ENCODE results near the gene ZSCAN20. TPM values are rescaled to one million over a fixed set of nuclear protein-coding genes. Genes with fewer than 3 reads are reported as not detected.

The ZSCAN20 gene
- polyA plus RNA-seq (2013, experiment 1 of 2), result 2.0 TPM
- 2.0 TPM for polyA plus RNA-seq (2013, experiment 2 of 2)

GRCh38 chr1:33472269-33472980 is at the start of gene ZSCAN20:
TSS of gene ZSCAN20 (plus strand) at chr1:33472645. CDS start at chr1:33479289, 6,644 bp downstream.
- H3K9me3 ChIP-seq (ENCODE audit: insufficient read depth, low read depth, low read length), result no peaks in the 10 kb centered on the region
- 2% methylated on average over 38 of the region's 38 CpGs for WGBS
- H3K9ac ChIP-seq (ENCODE audit: low read depth, low read length), result peak within 1 kb of the TSS; percentile 63; the same call in 1 of the 2 replicates
- H3K4me1 ChIP-seq (ENCODE audit: insufficient read depth, low read length), result peaks cover 9% of the 10 kb centered on the region
- no peaks in the 10 kb centered on the region for H3K36me3 ChIP-seq (ENCODE audit: insufficient read depth, low read length)
- no peak within 1 kb of the TSS for H3K27ac ChIP-seq (ENCODE audit: low read depth, low read length)
- no peaks in the 10 kb centered on the region for H3K27me3 ChIP-seq (ENCODE audit: insufficient read depth, low read length)
- H3K4me3 ChIP-seq (ENCODE audit: low read length), result peak within 1 kb of the TSS; percentile 71

DNA sequence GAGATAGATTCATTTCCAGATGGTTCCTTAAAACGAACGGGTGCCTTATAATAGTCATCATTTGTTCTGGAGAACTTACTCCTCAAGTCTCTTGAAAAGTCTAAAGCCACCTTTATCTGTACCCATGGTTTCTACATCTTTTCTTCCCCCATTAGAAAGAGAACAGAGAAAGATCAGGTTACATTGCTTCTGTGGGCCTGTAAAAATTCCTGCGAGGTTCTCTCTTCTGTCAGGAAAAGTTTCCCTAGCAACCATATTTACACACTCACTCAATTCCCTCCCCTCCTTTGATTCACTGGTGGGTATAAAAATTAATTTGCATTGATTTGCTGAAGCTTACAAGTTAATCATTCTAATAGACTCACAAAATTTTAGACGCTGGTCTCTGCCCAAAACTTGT is 48.2 kb upstream of the ZSCAN20 start:
- Histone ChIP-seq H3K27me3 (ENCODE audit: insufficient read depth, low read length) (peaks cover 3% of the 10 kb centered on the region; the same call in 1 of the 2 replicates), H3K4me3 (ENCODE audit: low read length) (peak overlapping the region; percentile 4; the same call in 1 of the 2 replicates), H3K9me3 (ENCODE audit: insufficient read depth, low read depth, low read length) (no peaks in the 10 kb centered on the region), H3K4me1 (ENCODE audit: insufficient read depth, low read length) (peaks cover 41% of the 10 kb centered on the region), H3K9ac (ENCODE audit: low read depth, low read length) (no peak overlapping the region), H3K36me3 (ENCODE audit: insufficient read depth, low read length) (no peaks in the 10 kb centered on the region), H3K27ac (ENCODE audit: low read depth, low read length) (no peak overlapping the region; the same call in 1 of the 2 replicates)
- 43% methylated on average over 4 of the region's 4 CpGs for WGBS

DNA sequence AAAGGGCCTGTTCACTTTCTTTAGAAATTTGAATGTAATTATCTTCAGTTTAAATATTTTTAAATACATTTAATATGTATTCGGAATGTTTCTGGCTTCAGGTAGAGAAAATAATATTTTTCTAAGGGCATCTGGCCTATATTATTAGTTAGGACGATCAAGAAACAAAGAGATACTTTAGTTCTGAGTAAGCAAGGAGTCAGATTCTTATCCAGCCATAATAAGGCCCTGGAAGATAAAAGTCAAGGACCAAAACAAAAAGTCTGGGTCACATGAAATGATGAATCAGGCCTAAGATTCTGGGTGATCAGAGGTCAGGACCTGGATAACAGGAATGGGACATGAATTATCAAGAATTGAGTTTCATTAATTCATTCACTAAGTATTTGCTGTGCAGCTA is 47.8 kb upstream of the ZSCAN20 start:
- Histone ChIP-seq H3K9ac (ENCODE audit: low read depth, low read length) (no peak overlapping the region), H3K36me3 (ENCODE audit: insufficient read depth, low read length) (no peaks in the 10 kb centered on the region), H3K4me3 (ENCODE audit: low read length) (no peak overlapping the region; the same call in 1 of the 2 replicates), H3K9me3 (ENCODE audit: insufficient read depth, low read depth, low read length) (no peaks in the 10 kb centered on the region), H3K27me3 (ENCODE audit: insufficient read depth, low read length) (peaks cover 7% of the 10 kb centered on the region), H3K27ac (ENCODE audit: low read depth, low read length) (no peak overlapping the region; the same call in 1 of the 2 replicates), H3K4me1 (ENCODE audit: insufficient read depth, low read length) (peaks cover 45% of the 10 kb centered on the region)
- WGBS, result 79% methylated on average over 2 of the region's 2 CpGs

- Histone ChIP-seq H3K4me3 (ENCODE audit: low read length) (no peak overlapping the region), H3K36me3 (ENCODE audit: insufficient read depth, low read length) (no peaks in the 10 kb centered on the region), H3K4me1 (ENCODE audit: insufficient read depth, low read length) (peaks cover 48% of the 10 kb centered on the region), H3K9ac (ENCODE audit: low read depth, low read length) (no peak overlapping the region), H3K27me3 (ENCODE audit: insufficient read depth, low read length) (peaks cover 13% of the 10 kb centered on the region), H3K27ac (ENCODE audit: low read depth, low read length) (no peak overlapping the region), H3K9me3 (ENCODE audit: insufficient read depth, low read depth, low read length) (no peaks in the 10 kb centered on the region)
- 92% methylated on average over 2 of the region's 2 CpGs for WGBS
Measured at GRCh38 chr1:33425900-33426299, 46.5 kb upstream of the ZSCAN20 start.

GRCh38 chr1:33426916-33427315 is 45.5 kb upstream of the ZSCAN20 start:
- Histone ChIP-seq H3K9ac (ENCODE audit: low read depth, low read length) (no peak overlapping the region), H3K27me3 (ENCODE audit: insufficient read depth, low read length) (peaks cover 18% of the 10 kb centered on the region), H3K27ac (ENCODE audit: low read depth, low read length) (no peak overlapping the region), H3K4me1 (ENCODE audit: insufficient read depth, low read length) (peaks cover 39% of the 10 kb centered on the region), H3K36me3 (ENCODE audit: insufficient read depth, low read length) (no peaks in the 10 kb centered on the region), H3K4me3 (ENCODE audit: low read length) (no peak overlapping the region), H3K9me3 (ENCODE audit: insufficient read depth, low read depth, low read length) (no peaks in the 10 kb centered on the region)
- WGBS, result 88% methylated on average over 3 of the region's 3 CpGs

DNA sequence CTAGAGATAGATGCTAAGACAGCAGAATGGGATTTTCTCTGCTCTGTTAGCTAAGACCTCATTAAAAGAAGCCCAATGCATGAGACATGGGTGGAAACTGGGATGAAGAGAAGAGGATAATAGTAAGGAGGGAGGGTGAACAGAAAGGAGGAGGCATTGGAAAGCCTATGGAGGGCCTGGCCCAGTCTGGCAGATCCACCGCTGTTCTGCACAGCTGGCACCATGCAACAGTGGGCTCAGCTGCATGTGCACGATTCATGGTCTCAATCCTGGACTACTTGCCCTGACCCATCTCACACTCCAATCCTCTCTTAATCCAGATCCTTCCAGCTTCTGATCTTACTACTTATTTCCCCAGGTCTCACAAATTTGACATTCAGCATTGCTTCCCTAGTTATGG is 43.8 kb upstream of the ZSCAN20 start:
- Histone ChIP-seq H3K4me3 (ENCODE audit: low read length) (peak overlapping the region; percentile 85; the same call in 1 of the 2 replicates), H3K36me3 (ENCODE audit: insufficient read depth, low read length) (no peaks in the 10 kb centered on the region), H3K9me3 (ENCODE audit: insufficient read depth, low read depth, low read length) (no peaks in the 10 kb centered on the region), H3K27ac (ENCODE audit: low read depth, low read length) (no peak overlapping the region), H3K4me1 (ENCODE audit: insufficient read depth, low read length) (peaks cover 40% of the 10 kb centered on the region), H3K27me3 (ENCODE audit: insufficient read depth, low read length) (peaks cover 20% of the 10 kb centered on the region), H3K9ac (ENCODE audit: low read depth, low read length) (no peak overlapping the region)
- WGBS, result 93% methylated on average over 2 of the region's 2 CpGs

DNA sequence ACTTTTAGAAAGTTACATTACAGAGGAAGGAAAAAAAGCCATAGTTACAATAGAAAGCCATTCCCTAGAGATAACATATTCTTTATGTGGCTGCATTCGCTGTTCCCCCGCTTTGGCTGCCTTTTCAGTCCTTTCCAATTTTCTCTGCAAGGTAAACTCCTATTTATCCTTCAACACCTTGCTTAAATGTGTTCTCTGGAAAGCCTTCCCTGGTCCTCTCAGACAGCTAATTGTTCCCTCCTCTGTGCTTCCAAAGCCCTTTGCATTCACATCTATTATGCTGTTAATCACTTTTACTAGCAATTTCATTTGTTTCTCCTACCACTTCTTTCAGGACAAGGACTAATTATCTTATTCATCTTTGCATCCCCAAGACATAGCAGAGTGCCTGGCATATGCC is 43.1 kb upstream of the ZSCAN20 start:
- Histone ChIP-seq H3K9ac (ENCODE audit: low read depth, low read length) (no peak overlapping the region), H3K9me3 (ENCODE audit: insufficient read depth, low read depth, low read length) (no peaks in the 10 kb centered on the region), H3K27ac (ENCODE audit: low read depth, low read length) (no peak overlapping the region), H3K36me3 (ENCODE audit: insufficient read depth, low read length) (no peaks in the 10 kb centered on the region), H3K27me3 (ENCODE audit: insufficient read depth, low read length) (peaks cover 20% of the 10 kb centered on the region), H3K4me1 (ENCODE audit: insufficient read depth, low read length) (peaks cover 38% of the 10 kb centered on the region), H3K4me3 (ENCODE audit: low read length) (peak overlapping the region; percentile 85)
- WGBS, result 42% methylated on average over 2 of the region's 2 CpGs

DNA sequence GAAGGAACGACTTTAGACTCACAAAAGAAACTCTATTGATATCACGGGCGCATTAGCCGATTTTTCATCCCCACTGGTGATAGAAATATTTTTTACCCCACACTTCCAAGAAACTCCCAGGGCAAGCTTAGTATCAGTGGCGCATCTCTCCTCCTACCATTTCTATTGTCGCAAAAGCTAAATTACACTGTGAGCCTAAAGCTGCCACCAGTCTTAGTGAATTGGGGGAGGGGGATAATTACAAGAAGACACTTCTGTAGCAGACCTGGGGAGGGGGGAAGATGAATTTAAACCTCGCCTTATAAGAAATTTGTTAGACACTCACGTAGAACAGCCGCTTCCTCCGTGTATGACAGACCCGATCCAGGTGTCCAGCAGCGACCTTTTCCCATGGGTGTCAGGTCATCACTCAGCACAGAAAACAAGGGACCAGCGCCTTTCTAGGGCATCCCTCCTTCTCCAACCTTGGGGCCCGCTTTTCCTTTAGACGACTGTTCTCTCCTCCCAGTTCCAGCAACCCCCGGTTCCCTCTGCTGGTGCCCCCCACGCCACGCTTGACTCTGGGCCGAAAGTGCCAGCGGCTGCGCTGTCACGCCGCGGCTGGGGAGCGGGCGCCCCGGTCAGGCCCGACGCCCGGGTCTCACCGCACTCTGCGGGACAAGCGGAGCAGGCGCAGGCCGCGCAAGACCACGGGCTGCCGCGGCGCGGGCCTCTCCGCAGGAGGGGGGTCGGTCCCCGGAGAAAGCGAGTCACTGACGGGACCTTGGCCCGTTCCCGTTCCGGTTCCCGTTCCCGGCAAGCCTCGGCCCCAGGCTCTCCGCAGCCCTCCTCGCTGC is 42.4 kb upstream of the ZSCAN20 start:
- Histone ChIP-seq H3K36me3 (ENCODE audit: insufficient read depth, low read length) (no peaks in the 10 kb centered on the region), H3K4me1 (ENCODE audit: insufficient read depth, low read length) (peaks cover 40% of the 10 kb centered on the region), H3K27ac (ENCODE audit: low read depth, low read length) (no peak overlapping the region), H3K4me3 (ENCODE audit: low read length) (peak overlapping the region; percentile 85), H3K9ac (ENCODE audit: low read depth, low read length) (peak overlapping the region; percentile 41; the same call in 1 of the 2 replicates), H3K27me3 (ENCODE audit: insufficient read depth, low read length) (peaks cover 20% of the 10 kb centered on the region), H3K9me3 (ENCODE audit: insufficient read depth, low read depth, low read length) (no peaks in the 10 kb centered on the region)
- WGBS, result 2% methylated on average over 54 of the region's 54 CpGs

DNA sequence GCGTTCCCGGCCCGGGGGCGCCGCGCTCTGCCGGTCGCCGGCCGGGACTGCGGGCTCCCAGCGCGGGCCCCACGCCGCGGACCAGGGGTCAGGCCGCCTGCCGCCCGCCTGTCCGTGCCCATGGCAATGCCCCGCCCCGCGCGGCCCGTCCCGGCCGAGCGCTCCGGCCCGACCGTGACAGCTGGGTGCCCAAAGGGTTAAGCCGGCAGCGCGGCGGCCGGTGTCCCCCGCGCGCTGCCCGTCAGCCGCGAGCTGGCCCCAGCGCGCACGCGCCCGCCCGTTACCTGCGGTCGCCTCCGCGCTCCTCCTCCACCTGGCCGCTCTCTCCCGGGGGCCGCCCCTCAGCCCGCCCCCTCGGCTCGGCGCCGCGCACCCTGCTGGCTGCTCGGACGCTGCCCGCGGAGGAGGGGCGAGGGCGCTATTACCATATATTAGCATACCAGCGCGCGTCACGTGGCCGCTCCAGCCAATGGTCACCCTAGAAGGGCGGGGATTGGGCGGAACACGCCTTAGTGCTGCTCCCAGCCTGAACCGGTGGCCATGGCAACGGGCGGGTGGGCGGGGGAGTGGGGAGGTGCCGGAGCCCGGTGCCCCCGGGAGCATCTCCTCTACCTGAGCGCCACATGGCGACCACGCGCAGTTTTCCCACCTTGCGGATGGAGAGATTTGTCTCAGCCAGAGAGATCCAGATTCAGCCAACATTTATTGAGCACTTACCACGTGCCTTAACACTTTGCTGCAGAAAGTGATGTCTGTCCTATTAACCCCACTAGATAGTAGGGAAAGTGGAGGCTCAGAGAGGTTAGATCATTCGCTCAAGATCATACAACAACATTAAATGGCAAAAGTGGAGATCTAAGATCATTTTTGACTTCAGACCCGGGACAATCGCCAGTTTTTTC is 41.5 kb upstream of the ZSCAN20 start, which contains the start of gene PHC2:
TSS of gene PHC2 (minus strand) at position 404 of the 902 bp plus-strand sequence. CDS start 55,556 bp downstream, outside the sequence.
- H3K9ac ChIP-seq (ENCODE audit: low read depth, low read length), result peak within 1 kb of the TSS; percentile 41; the same call in 1 of the 2 replicates
- WGBS, result 2% methylated on average over 91 of the region's 91 CpGs
- peaks cover 41% of the 10 kb centered on the region for H3K4me1 ChIP-seq (ENCODE audit: insufficient read depth, low read length)
- H3K4me3 ChIP-seq (ENCODE audit: low read length), result peak within 1 kb of the TSS; percentile 85
- peaks cover 20% of the 10 kb centered on the region for H3K27me3 ChIP-seq (ENCODE audit: insufficient read depth, low read length)
- no peaks in the 10 kb centered on the region for H3K9me3 ChIP-seq (ENCODE audit: insufficient read depth, low read depth, low read length)
- H3K27ac ChIP-seq (ENCODE audit: low read depth, low read length), result no peak within 1 kb of the TSS
- H3K36me3 ChIP-seq (ENCODE audit: insufficient read depth, low read length), result no peaks in the 10 kb centered on the region

- Histone ChIP-seq H3K27me3 (ENCODE audit: insufficient read depth, low read length) (peaks cover 20% of the 10 kb centered on the region), H3K4me3 (ENCODE audit: low read length) (no peak overlapping the region), H3K4me1 (ENCODE audit: insufficient read depth, low read length) (peaks cover 34% of the 10 kb centered on the region), H3K9me3 (ENCODE audit: insufficient read depth, low read depth, low read length) (no peaks in the 10 kb centered on the region), H3K36me3 (ENCODE audit: insufficient read depth, low read length) (no peaks in the 10 kb centered on the region), H3K27ac (ENCODE audit: low read depth, low read length) (no peak overlapping the region), H3K9ac (ENCODE audit: low read depth, low read length) (no peak overlapping the region)
- WGBS, result 71% methylated on average over 3 of the region's 3 CpGs
Measured at GRCh38 chr1:33433509-33434362, 38.7 kb upstream of the ZSCAN20 start.

All from HUES64 (cell line).